Ectodermal cell (in vitro differentiated cells): ENCODE data around the gene RIN2. TPM values are rescaled to one million over a fixed set of nuclear protein-coding genes. Genes with fewer than 3 reads are reported as not detected.

Source experiments
- H3K27ac ChIP-seq: 2 replicates; pipeline ENCODE4 v1.7.0; 2013; ENCODE audit warnings: mild to moderate bottlenecking, low read depth, low read length; ENCODE audit not compliant: insufficient read depth, poor library complexity, severe bottlenecking
- H3K27me3 ChIP-seq: 2 replicates; pipeline ENCODE4 v1.7.0; 2013; ENCODE audit warnings: mild to moderate bottlenecking, low read length; ENCODE audit not compliant: insufficient read depth, control insufficient read depth, poor library complexity, severe bottlenecking
- H3K36me3 ChIP-seq: one replicate; pipeline ENCODE4 v1.7.0; 2013; ENCODE audit warnings: low read length; ENCODE audit not compliant: control insufficient read depth, insufficient read depth
- H3K4me1 ChIP-seq: one replicate; pipeline ENCODE4 v1.7.0; 2013; ENCODE audit warnings: low read length; ENCODE audit not compliant: control insufficient read depth, insufficient read depth
- H3K4me3 ChIP-seq: 2 replicates; pipeline ENCODE4 v1.7.0; 2013; ENCODE audit warnings: low read depth, low read length, control low read depth; ENCODE audit not compliant: insufficient read depth
- H3K9me3 ChIP-seq: 2 replicates; pipeline ENCODE4 v1.7.0; 2013; ENCODE audit warnings: mild to moderate bottlenecking, low read length, moderate library complexity; ENCODE audit not compliant: control insufficient read depth
- WGBS, 2 experiments: methylation state at CpG; one replicate each; pipeline ENCODE4 v1.1.7; 2013; ENCODE audit warnings: missing lambda C conversion rate in 2 of 2; 5-methylcytosine and 5-hydroxymethylcytosine counted together
- polyA plus RNA-seq, 4 experiments: library from polyadenylated mRNA; stranded (reverse); fragments of 50-300 nt; gene quantifications; one replicate each; pipeline ENCODE4 v1.2.3, GENCODE V29; 2013

RIN2 gene
- 22.6 TPM for polyA plus RNA-seq (2013, experiment 1 of 4)
- 12.7 TPM for polyA plus RNA-seq (2013, experiment 2 of 4)
- 16.3 TPM for polyA plus RNA-seq (2013, experiment 3 of 4)
- polyA plus RNA-seq (2013, experiment 4 of 4): 17.7 TPM

- WGBS, 2 experiments: 0% methylated on average over 25 of the region's 25 CpGs
- Histone ChIP-seq H3K36me3 (no peaks in the 10 kb centered on the region), H3K27me3 (no peaks in the 10 kb centered on the region), H3K4me1 (peaks cover 4% of the 10 kb centered on the region), H3K27ac (peak within 1 kb of the TSS; percentile 97), H3K9me3 (no peaks in the 10 kb centered on the region), H3K4me3 (peak within 1 kb of the TSS; percentile 87)
These were observed at the start of gene RIN2 for GRCh38 chr20:19758133-19758500. TSS of gene RIN2 (plus strand) at chr20:19758258. CDS start at chr20:19889602, 131,344 bp downstream.

GRCh38 chr20:19709635-19710335 is 48.3 kb upstream of the RIN2 start:
- Histone ChIP-seq H3K27ac (no peak overlapping the region), H3K36me3 (no peaks in the 10 kb centered on the region), H3K27me3 (no peaks in the 10 kb centered on the region), H3K4me3 (no peak overlapping the region), H3K9me3 (no peaks in the 10 kb centered on the region), H3K4me1 (no peaks in the 10 kb centered on the region)
- WGBS, 2 experiments: 88 to 91% methylated on average over 1 of the region's 1 CpG

GRCh38 chr20:19710336-19711120 is 47.5 kb upstream of the RIN2 start:
- 88 to 91% methylated on average over 5 of the region's 5 CpGs for WGBS, 2 experiments
- Histone ChIP-seq H3K9me3 (no peaks in the 10 kb centered on the region), H3K27me3 (no peaks in the 10 kb centered on the region), H3K36me3 (no peaks in the 10 kb centered on the region), H3K27ac (no peak overlapping the region), H3K4me3 (no peak overlapping the region), H3K4me1 (no peaks in the 10 kb centered on the region)

GRCh38 chr20:19711126-19711525 is 46.9 kb upstream of the RIN2 start:
- Histone ChIP-seq H3K4me1 (no peaks in the 10 kb centered on the region), H3K27ac (no peak overlapping the region), H3K9me3 (no peaks in the 10 kb centered on the region), H3K4me3 (no peak overlapping the region), H3K27me3 (no peaks in the 10 kb centered on the region), H3K36me3 (no peaks in the 10 kb centered on the region)
- 84 to 86% methylated on average over 11 of the region's 11 CpGs for WGBS, 2 experiments

GRCh38 chr20:19712721-19713260 is 45.3 kb upstream of the RIN2 start:
- H3K9me3 ChIP-seq: no peaks in the 10 kb centered on the region
- H3K36me3 ChIP-seq: no peaks in the 10 kb centered on the region
- H3K4me3 ChIP-seq: no peak overlapping the region
- no peak overlapping the region for H3K27ac ChIP-seq
- H3K27me3 ChIP-seq: no peaks in the 10 kb centered on the region
- 90 to 94% methylated on average over 4 of the region's 4 CpGs for WGBS, 2 experiments
- no peaks in the 10 kb centered on the region for H3K4me1 ChIP-seq

GRCh38 chr20:19713822-19714578 is 44.1 kb upstream of the RIN2 start:
- WGBS, 2 experiments: 85 to 92% methylated on average over 2 of the region's 2 CpGs
- Histone ChIP-seq H3K4me1 (no peaks in the 10 kb centered on the region), H3K4me3 (no peak overlapping the region), H3K36me3 (no peaks in the 10 kb centered on the region), H3K9me3 (no peaks in the 10 kb centered on the region), H3K27me3 (no peaks in the 10 kb centered on the region), H3K27ac (no peak overlapping the region)

- no peaks in the 10 kb centered on the region for H3K4me1 ChIP-seq
- no peaks in the 10 kb centered on the region for H3K9me3 ChIP-seq
- H3K4me3 ChIP-seq: no peak overlapping the region
- no peaks in the 10 kb centered on the region for H3K27me3 ChIP-seq
- H3K27ac ChIP-seq: no peak overlapping the region
- no peaks in the 10 kb centered on the region for H3K36me3 ChIP-seq
- WGBS, 2 experiments: 94 to 95% methylated on average over 1 of the region's 1 CpG
These were observed 43.5 kb upstream of the RIN2 start for GRCh38 chr20:19714579-19714840.

- H3K27me3 ChIP-seq: no peaks in the 10 kb centered on the region
- H3K4me3 ChIP-seq: no peak overlapping the region
- H3K27ac ChIP-seq: no peak overlapping the region
- WGBS, 2 experiments: 90 to 92% methylated on average over 3 of the region's 3 CpGs
- H3K36me3 ChIP-seq: no peaks in the 10 kb centered on the region
- no peaks in the 10 kb centered on the region for H3K9me3 ChIP-seq
- no peaks in the 10 kb centered on the region for H3K4me1 ChIP-seq
These were observed 42.1 kb upstream of the RIN2 start for GRCh38 chr20:19715986-19716385.

- no peak overlapping the region for H3K4me3 ChIP-seq
- no peaks in the 10 kb centered on the region for H3K9me3 ChIP-seq
- H3K4me1 ChIP-seq: no peaks in the 10 kb centered on the region
- H3K27ac ChIP-seq: no peak overlapping the region
- no peaks in the 10 kb centered on the region for H3K36me3 ChIP-seq
- H3K27me3 ChIP-seq: no peaks in the 10 kb centered on the region
- WGBS, 2 experiments: 89 to 91% methylated on average over 3 of the region's 3 CpGs
These were observed 39.2 kb upstream of the RIN2 start for GRCh38 chr20:19718880-19719279.

- H3K4me3 ChIP-seq: no peak overlapping the region
- no peaks in the 10 kb centered on the region for H3K36me3 ChIP-seq
- H3K27ac ChIP-seq: no peak overlapping the region
- WGBS, 2 experiments: 93 to 94% methylated on average over 18 of the region's 18 CpGs
- no peaks in the 10 kb centered on the region for H3K4me1 ChIP-seq
- H3K27me3 ChIP-seq: no peaks in the 10 kb centered on the region
- no peaks in the 10 kb centered on the region for H3K9me3 ChIP-seq
These were observed 37.1 kb upstream of the RIN2 start for GRCh38 chr20:19720991-19721390.
